Measurements from ENCODE around the gene MGAT1. TPM values are rescaled to one million over a fixed set of nuclear protein-coding genes. Genes with fewer than 3 reads are reported as not detected.

The MGAT1 gene
- polyA plus RNA-seq, 2 of the 4 experiments (the other 2 are of a cell fraction) = 53.0 to 61.8 TPM

DNA sequence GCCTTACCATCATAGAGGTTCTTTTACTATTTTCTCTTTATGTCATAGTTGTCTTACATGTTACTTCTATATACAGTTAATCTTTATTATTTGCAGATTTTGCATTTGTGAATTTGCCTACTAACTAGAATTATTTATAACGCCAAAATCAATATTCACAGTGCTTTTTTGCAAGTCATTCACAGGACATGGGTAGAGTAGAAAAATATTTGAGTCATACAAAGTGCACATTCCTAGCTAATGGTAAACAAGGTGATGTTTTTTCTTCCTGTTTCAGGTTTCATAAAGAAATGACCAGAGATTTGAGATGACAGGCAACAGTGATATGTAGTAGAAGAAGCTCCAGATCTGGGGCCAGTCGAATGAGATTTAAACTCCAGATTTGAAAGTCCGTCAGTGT is 32.8 kb downstream of the MGAT1 start:
- 44% methylated on average over 3 of the region's 3 CpGs for WGBS (ENCODE audit: missing lambda C conversion rate)
- Histone ChIP-seq H3K27ac (no peak overlapping the region), H3K4me1 (no peaks in the 10 kb centered on the region), H3K4me2 (no peak overlapping the region), H3K9me3 (0 out of 3 replicates have a peak, but pooled peaks cover 2% of the 10 kb centered on the region), H3K4me3 (no peak overlapping the region)
- ChIA-PET CTCF (interaction anchor here (1.5 kb wide), 1 partner anchor 14 kb away, joined by 6 read pairs; no protein-coding TSS in a partner anchor), POLR2A (no interaction called here)
- no peak for TF ChIP-seq RFX5 (IDR thresholded peaks at IDR 0.05)
- peak; percentile 87 for TF ChIP-seq NFE2L2 (conservative IDR thresholded peaks at IDR 0.05; ENCODE audit: low read length)
- TF ChIP-seq MAFK (IDR thresholded peaks at IDR 0.05; ENCODE audit: partially characterized antibody) = peak; percentile 62
- DNase-seq (ENCODE audit: low read depth in 1 of 2, low spot score in 1 of 2) = peak in 1 of 2 experiments; percentile 24
- no peak for ATAC-seq
- FAIRE-seq = no peak

DNA sequence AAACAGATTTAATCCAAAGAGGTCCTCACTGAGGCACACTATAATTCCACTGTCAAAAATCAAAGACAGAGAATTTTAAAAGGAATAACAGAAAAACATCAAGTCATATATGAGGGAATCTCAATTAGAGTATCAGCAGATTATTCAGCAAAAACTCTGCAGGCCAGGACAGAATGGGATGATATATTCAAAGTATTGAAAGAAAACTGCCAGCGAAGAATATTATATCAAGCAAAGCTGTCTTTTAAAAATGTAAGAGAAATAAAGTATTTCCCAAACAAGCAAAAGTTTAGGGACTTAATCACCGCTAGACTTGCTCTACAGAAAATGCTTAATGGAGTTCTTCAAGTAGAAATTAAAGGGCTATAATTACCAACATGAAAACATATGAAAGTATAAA is 47.0 kb downstream of the MGAT1 start:
- POLR2A ChIA-PET = no interaction called here
- H3K9me3 ChIP-seq = peaks cover 9% of the 10 kb centered on the region
- no peak overlapping the region for H3K4me2 ChIP-seq
- FAIRE-seq (no peak), DNase-seq (ENCODE audit: low read depth in 1 of 2, low spot score in 1 of 2) (no peak), ATAC-seq (no peak)
- TF ChIP-seq REST (IDR thresholded peaks at IDR 0.05) = no peak
- no peak for TF ChIP-seq CHD4 (IDR thresholded peaks at IDR 0.05; ENCODE audit: borderline replicate concordance)
- TF ChIP-seq EHF (CRISPR knock-in tag; IDR thresholded peaks at IDR 0.05) = no peak
- H3K4me1 ChIP-seq = no peaks in the 10 kb centered on the region
- H3K27ac ChIP-seq = no peak overlapping the region
- 0% methylated on average over 2 of the region's 2 CpGs for WGBS (ENCODE audit: missing lambda C conversion rate)
- CTCF ChIA-PET = no interaction called here
- no peak overlapping the region for H3K4me3 ChIP-seq

DNA sequence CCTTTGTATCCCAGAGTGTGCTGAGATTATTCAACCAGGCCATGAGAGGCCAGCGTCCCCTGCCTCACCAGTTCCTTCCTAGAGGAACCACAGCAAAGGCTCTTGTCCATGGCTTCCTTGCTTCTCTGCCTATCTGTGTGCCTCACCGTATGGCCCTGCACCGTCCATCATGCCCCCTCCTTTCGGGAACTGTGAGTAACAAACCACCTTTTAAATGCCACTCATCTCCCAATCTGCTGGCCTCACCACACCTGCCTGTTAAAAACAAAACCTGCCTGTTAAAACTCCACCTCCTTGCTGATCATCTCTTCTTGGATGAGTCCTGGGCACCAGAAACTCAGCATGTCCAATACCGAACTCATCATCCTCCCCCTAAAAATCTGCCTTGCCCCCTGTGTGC is 58.4 kb downstream of the MGAT1 start:
- 14% methylated on average over 5 of the region's 5 CpGs for WGBS (ENCODE audit: missing lambda C conversion rate)

DNA sequence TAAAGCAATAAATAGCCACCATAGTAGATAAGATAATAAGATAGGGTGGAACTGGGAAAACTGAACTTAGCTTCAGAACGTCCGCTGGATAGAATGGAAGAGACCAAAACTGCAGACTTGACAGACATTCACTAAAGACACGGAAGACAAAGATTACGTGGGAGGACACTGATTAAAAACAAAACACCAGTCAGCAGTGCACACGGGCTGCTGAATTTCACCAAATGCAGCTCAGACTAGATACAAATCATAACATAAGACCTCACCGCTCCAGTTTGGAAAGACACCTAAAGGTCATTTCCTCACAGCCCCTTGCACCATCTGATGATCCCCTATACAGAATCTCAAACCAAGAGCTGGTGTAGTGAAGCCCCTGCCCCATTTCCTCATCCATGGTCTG is 59.9 kb downstream of the MGAT1 start:
- CTCF ChIA-PET = no interaction called here
- WGBS (ENCODE audit: missing lambda C conversion rate) = 18% methylated on average over 6 of the region's 6 CpGs
- FAIRE-seq = no peak

More for the DNA sequence above, 58.4 kb downstream of the MGAT1 start:
- Histone ChIP-seq H3K4me1 (no peaks in the 10 kb centered on the region), H3K4me3 (no peak overlapping the region), H3K4me2 (no peak overlapping the region), H3K9me3 (no peaks in the 10 kb centered on the region), H3K27ac (no peak overlapping the region)
- no peak for ATAC-seq
- CTCF ChIA-PET = interaction anchor here (1.2 kb wide), 1 partner anchor 25 kb away, joined by 3 read pairs; no protein-coding TSS in a partner anchor
- FAIRE-seq = no peak
- POLR2A ChIA-PET = no interaction called here
- TF ChIP-seq MAFK (IDR thresholded peaks at IDR 0.05; ENCODE audit: partially characterized antibody) = no peak
- no peak for TF ChIP-seq TP53 (CRISPR knock-in tag; IDR thresholded peaks at IDR 0.05)
- no peak for TF ChIP-seq HOXB5 (CRISPR knock-in tag; IDR thresholded peaks at IDR 0.05)
- no peak for TF ChIP-seq EHF (CRISPR knock-in tag; IDR thresholded peaks at IDR 0.05)
- TF ChIP-seq FOSB (CRISPR knock-in tag; IDR thresholded peaks at IDR 0.05) = no peak
- TF ChIP-seq ZC3H11A (IDR thresholded peaks at IDR 0.05) = no peak
- TF ChIP-seq BHLHE40 (IDR thresholded peaks at IDR 0.05; ENCODE audit: low read depth, low read length) = no peak
- DNase-seq (ENCODE audit: low read depth in 1 of 2, low spot score in 1 of 2) = no peak

More for the DNA sequence above, 59.9 kb downstream of the MGAT1 start:
- DNase-seq (ENCODE audit: low read depth in 1 of 2, low spot score in 1 of 2) (no peak), ATAC-seq (no peak)
- Histone ChIP-seq H3K9me3 (no peaks in the 10 kb centered on the region), H3K4me2 (no peak overlapping the region), H3K27ac (no peak overlapping the region), H3K4me3 (no peak overlapping the region), H3K4me1 (no peaks in the 10 kb centered on the region)
- POLR2A ChIA-PET = no interaction called here
- TF ChIP-seq SREBF2 (IDR thresholded peaks at IDR 0.05) = no peak
- no peak for TF ChIP-seq EHMT2 (IDR thresholded peaks at IDR 0.05; ENCODE audit: low read depth)
- TF ChIP-seq, protein P1, sequence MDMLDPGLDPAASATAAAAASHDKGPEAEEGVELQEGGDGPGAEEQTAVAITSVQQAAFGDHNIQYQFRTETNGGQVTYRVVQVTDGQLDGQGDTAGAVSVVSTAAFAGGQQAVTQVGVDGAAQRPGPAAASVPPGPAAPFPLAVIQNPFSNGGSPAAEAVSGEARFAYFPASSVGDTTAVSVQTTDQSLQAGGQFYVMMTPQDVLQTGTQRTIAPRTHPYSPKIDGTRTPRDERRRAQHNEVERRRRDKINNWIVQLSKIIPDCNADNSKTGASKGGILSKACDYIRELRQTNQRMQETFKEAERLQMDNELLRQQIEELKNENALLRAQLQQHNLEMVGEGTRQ (IDR thresholded peaks at IDR 0.05) = no peak

Data from A549 (cell line).